Adrenal gland (tissue), 12 donors: ENCODE measurements around the gene KRTAP1-3. TPM values are rescaled to one million over a fixed set of nuclear protein-coding genes. Genes with fewer than 3 reads are reported as not detected.

Source experiments
- DNase-seq, 7 donors: peaks; one replicate each; pipeline ENCODE4 v3.0.0-alpha.2; 2019 to 2020
- H3K27ac ChIP-seq, 5 donors: fragments of 200-600 bp; sonication (generic) in 4 of 5; 1 replicate in 3 of 5; 2 replicates in 2 of 5; pipeline versions ENCODE4 v1.5.1 to v1.8.0; 2016 to 2020; ENCODE audit warnings: mild to moderate bottlenecking in 1 of 5
- H3K27me3 ChIP-seq: fragments of 200-600 bp; 2 replicates; pipeline ENCODE4 v1.8.0; 2021
- H3K36me3 ChIP-seq, 2 donors: fragments of 200-600 bp; replicated peaks in 1 of 2; 1 replicate in 1 of 2; 2 replicates in 1 of 2; pipeline versions ENCODE4 v1.5.1 to v1.8.0; 2018 to 2022
- H3K4me1 ChIP-seq, 2 donors: fragments of 200-600 bp; replicated peaks in 1 of 2; 1 replicate in 1 of 2; 2 replicates in 1 of 2; pipeline versions ENCODE4 v1.5.1 to v1.8.0; 2018 to 2021
- H3K4me3 ChIP-seq, 4 donors: fragments of 200-600 bp; sonication (generic) in 3 of 4; one replicate each; pipeline ENCODE4 v1.5.1; 2016 to 2018
- H3K9me3 ChIP-seq, 3 donors: fragments of 200-600 bp; sonication (generic) in 1 of 3; replicated peaks in 1 of 3; 1 replicate in 2 of 3; 2 replicates in 1 of 3; pipeline versions ENCODE4 v1.5.1 to v1.8.0; 2016 to 2021
- POLR2A ChIP-seq, 2 donors: fragments of 450-650 bp; IDR thresholded peaks; one replicate each; pipeline ENCODE4 v1.6.1; 2017; ENCODE audit warnings: antibody characterized with exemption in 2 of 2, mild to moderate bottlenecking in 2 of 2, moderate library complexity in 1 of 2
- WGBS, 4 donors: extraction: QIAGEN DNeasy Blood & Tissue Kit in 2 of 4; methylation state at CpG; one replicate each; pipeline versions ENCODE4 v1.1.5 to v1.1.7; 2013 to 2017; 5-methylcytosine and 5-hydroxymethylcytosine counted together
- intact Hi-C, 2 donors: fragments of 100-400 bp; cut with DNase I; formaldehyde crosslinking; loops; one replicate each; pipeline versions ENCODE4 v1.14.1 to v1.15.0; 2022 to 2023
- polyA plus RNA-seq, 3 donors: library from polyadenylated mRNA; stranded (reverse); fragments of 200-250 nt in 2 of 3; fragments of 350-450 nt in 1 of 3; fragmentation: Illumina TruSeq in 1 of 3; extraction: RNeasy Lipid Tissue Mini Kit (QIAGEN cat#74804) in 1 of 3; gene quantifications; one replicate each; pipeline ENCODE4 v1.2.3, GENCODE V29; 2013 to 2014
- small RNA-seq, 2 donors: library from RNA; depleted of rRNA; stranded (forward); fragments of <200 nt; gene quantifications; one replicate each; pipeline ENCODE3, GENCODE V24; 2016
- total RNA-seq, 9 donors: library from RNA; depleted of rRNA in 4 of 9; stranded (reverse); fragments of >200 nt in 4 of 9; fragments of 120-200 nt in 1 of 9; fragmentation: NEBNext Ultra II Directional in 1 of 9; extraction: Animal tissue kit (Norgen Biotek cat#: 25700) in 1 of 9; gene quantifications; one replicate each; pipeline versions ENCODE4 v1.1.0 to v1.2.4, GENCODE V29; 2013 to 2023
- TF ChIP-seq, protein P1 (sequence below), 6 experiments: fragments of 450-650 bp in 4 of 6; fragments of 200-600 bp in 2 of 6; sonication (generic) in 1 of 6; IDR thresholded peaks; 1 replicate in 5 of 6; 2 replicates in 1 of 6; pipeline versions ENCODE4 v1.5.1 to v1.8.0; 2016 to 2021; ENCODE audit warnings: antibody characterized with exemption in 6 of 6, mild to moderate bottlenecking in 2 of 6, moderate library complexity in 1 of 6
- donor health status: healthy with polysubstance abuse.
- donor health status: Bipolar disorder and iron deficiency.
- donor health status: DM: yes; HTN: yes; CAD: no.
- donor health status: DM: no; HTN: no; CAD: no.
- donor health status: DM: no; HTN: no; CAD: no.
- donor health status: DM: yes; HTN: yes; CAD: no.

The KRTAP1-3 gene
- total and polyA plus RNA-seq, 12 donors = not detected

DNA sequence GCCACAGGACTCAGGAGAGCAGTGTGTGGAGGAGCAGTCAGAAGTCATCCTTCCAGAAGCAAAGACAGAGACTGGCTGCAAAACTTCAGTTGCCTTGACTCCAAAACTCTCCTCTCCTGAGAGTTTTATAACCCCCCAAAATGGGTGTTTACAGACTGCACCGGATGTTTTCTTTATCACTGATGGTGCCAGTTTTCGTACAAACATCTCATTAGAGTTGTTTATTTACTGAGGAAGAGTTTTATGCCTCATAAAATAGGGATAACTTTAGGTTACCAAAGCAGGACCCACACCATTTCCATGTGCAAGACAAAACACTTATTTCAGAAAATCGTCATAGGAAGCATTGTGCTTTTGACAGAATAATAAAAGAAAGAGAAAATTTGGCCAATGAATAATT, 50.4 kb downstream of the KRTAP1-3 start, which contains the start of gene KRT40:
Gene KRT40 (minus strand): TSS at position 101 of the 400 bp plus-strand sequence. CDS start 53 bp downstream, at position 48.
- Histone ChIP-seq H3K27ac (no peak within 1 kb of the TSS), H3K9me3 (no peaks in the 10 kb centered on the region), H3K27me3 (no peaks in the 10 kb centered on the region), H3K4me3 (no peak within 1 kb of the TSS), H3K36me3 (no peaks in the 10 kb centered on the region), H3K4me1 (no peaks in the 10 kb centered on the region)
- TF ChIP-seq, protein P1, sequence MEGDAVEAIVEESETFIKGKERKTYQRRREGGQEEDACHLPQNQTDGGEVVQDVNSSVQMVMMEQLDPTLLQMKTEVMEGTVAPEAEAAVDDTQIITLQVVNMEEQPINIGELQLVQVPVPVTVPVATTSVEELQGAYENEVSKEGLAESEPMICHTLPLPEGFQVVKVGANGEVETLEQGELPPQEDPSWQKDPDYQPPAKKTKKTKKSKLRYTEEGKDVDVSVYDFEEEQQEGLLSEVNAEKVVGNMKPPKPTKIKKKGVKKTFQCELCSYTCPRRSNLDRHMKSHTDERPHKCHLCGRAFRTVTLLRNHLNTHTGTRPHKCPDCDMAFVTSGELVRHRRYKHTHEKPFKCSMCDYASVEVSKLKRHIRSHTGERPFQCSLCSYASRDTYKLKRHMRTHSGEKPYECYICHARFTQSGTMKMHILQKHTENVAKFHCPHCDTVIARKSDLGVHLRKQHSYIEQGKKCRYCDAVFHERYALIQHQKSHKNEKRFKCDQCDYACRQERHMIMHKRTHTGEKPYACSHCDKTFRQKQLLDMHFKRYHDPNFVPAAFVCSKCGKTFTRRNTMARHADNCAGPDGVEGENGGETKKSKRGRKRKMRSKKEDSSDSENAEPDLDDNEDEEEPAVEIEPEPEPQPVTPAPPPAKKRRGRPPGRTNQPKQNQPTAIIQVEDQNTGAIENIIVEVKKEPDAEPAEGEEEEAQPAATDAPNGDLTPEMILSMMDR (IDR thresholded peaks at IDR 0.05) = no peak
- TF ChIP-seq POLR2A (IDR thresholded peaks at IDR 0.05) = no peak
- WGBS, 4 donors = 46 to 77% (median 55%) methylated on average over 3 of the region's 3 CpGs
- intact Hi-C loops = no loop called here
- no peak for DNase-seq

Small RNA genes within 50 kb of the gene (small RNA-seq; reads per million reads assigned to genes)
- 0 reads per million in 2 donors for gene KRTAP3-4P

Other genes starting within 250 kb of the KRTAP1-3 start
Only the 30 nearest of the 37 such genes appear.
- not detected for gene KRT12, start 167.7 kb downstream of the KRTAP1-3 start, total RNA-seq
- not detected for gene KRT12, start 167.7 kb downstream of the KRTAP1-3 start, polyA plus RNA-seq
- gene KRT20, start 149.6 kb downstream of the KRTAP1-3 start, total RNA-seq = under 1 TPM in 2 of 9 donors, not detected in 7; 0.23 to 0.50 TPM
- gene KRT20, start 149.6 kb downstream of the KRTAP1-3 start, polyA plus RNA-seq = under 1 TPM in 2 of 3 donors, not detected in 1; 0.27 to 0.64 TPM
- gene KRT23, start 97.2 kb downstream of the KRTAP1-3 start, total RNA-seq = not detected
- gene KRT23, start 97.2 kb downstream of the KRTAP1-3 start, polyA plus RNA-seq = under 1 TPM in 1 of 3 donors, not detected in 2; 0.03 TPM
- not detected for gene KRT39, start 67.9 kb downstream of the KRTAP1-3 start, total RNA-seq
- gene KRT39, start 67.9 kb downstream of the KRTAP1-3 start, polyA plus RNA-seq = under 1 TPM in 1 of 3 donors, not detected in 2; 0.17 TPM
- gene KRT40, start 50.5 kb downstream of the KRTAP1-3 start, total RNA-seq = not detected
- not detected for gene KRT40, start 50.5 kb downstream of the KRTAP1-3 start, polyA plus RNA-seq
- gene KRTAP3-3, start 40.7 kb downstream of the KRTAP1-3 start, total RNA-seq = not detected
- gene KRTAP3-3, start 40.7 kb downstream of the KRTAP1-3 start, polyA plus RNA-seq = not detected
- gene KRTAP3-2, start 35.0 kb downstream of the KRTAP1-3 start, total RNA-seq = not detected
- gene KRTAP3-2, start 35.0 kb downstream of the KRTAP1-3 start, polyA plus RNA-seq = not detected
- not detected for gene KRTAP3-1, start 25.7 kb downstream of the KRTAP1-3 start, total RNA-seq
- gene KRTAP3-1, start 25.7 kb downstream of the KRTAP1-3 start, polyA plus RNA-seq = not detected
- gene KRTAP1-5, start 7.7 kb downstream of the KRTAP1-3 start, total RNA-seq = not detected
- gene KRTAP1-5, start 7.7 kb downstream of the KRTAP1-3 start, polyA plus RNA-seq = not detected
- gene KRTAP1-4, start 4.7 kb downstream of the KRTAP1-3 start, total RNA-seq = not detected
- gene KRTAP1-4, start 4.7 kb downstream of the KRTAP1-3 start, polyA plus RNA-seq = not detected
- not detected for gene KRTAP1-1, start 6.6 kb upstream of the KRTAP1-3 start, total RNA-seq
- not detected for gene KRTAP1-1, start 6.6 kb upstream of the KRTAP1-3 start, polyA plus RNA-seq
- not detected for gene KRTAP2-1, start 12.4 kb upstream of the KRTAP1-3 start, total RNA-seq
- not detected for gene KRTAP2-1, start 12.4 kb upstream of the KRTAP1-3 start, polyA plus RNA-seq
- gene KRTAP2-2, start 20.4 kb upstream of the KRTAP1-3 start, total RNA-seq = not detected
- gene KRTAP2-2, start 20.4 kb upstream of the KRTAP1-3 start, polyA plus RNA-seq = not detected
- gene KRTAP2-3, start 25.2 kb upstream of the KRTAP1-3 start, total RNA-seq = not detected
- gene KRTAP2-3, start 25.2 kb upstream of the KRTAP1-3 start, polyA plus RNA-seq = not detected
- gene KRTAP2-4, start 31.0 kb upstream of the KRTAP1-3 start, total RNA-seq = not detected
- not detected for gene KRTAP2-4, start 31.0 kb upstream of the KRTAP1-3 start, polyA plus RNA-seq
- not detected for gene KRTAP4-7, start 49.3 kb upstream of the KRTAP1-3 start, total RNA-seq
- not detected for gene KRTAP4-7, start 49.3 kb upstream of the KRTAP1-3 start, polyA plus RNA-seq
- gene KRTAP4-8, start 63.3 kb upstream of the KRTAP1-3 start, total RNA-seq = not detected
- not detected for gene KRTAP4-8, start 63.3 kb upstream of the KRTAP1-3 start, polyA plus RNA-seq
- gene KRTAP4-16, start 67.3 kb upstream of the KRTAP1-3 start, total RNA-seq = not detected
- not detected for gene KRTAP4-16, start 67.3 kb upstream of the KRTAP1-3 start, polyA plus RNA-seq
- gene KRTAP4-9, start 70.5 kb upstream of the KRTAP1-3 start, total RNA-seq = not detected
- gene KRTAP4-9, start 70.5 kb upstream of the KRTAP1-3 start, polyA plus RNA-seq = not detected
- gene KRTAP4-11, start 83.5 kb upstream of the KRTAP1-3 start, total RNA-seq = not detected
- not detected for gene KRTAP4-11, start 83.5 kb upstream of the KRTAP1-3 start, polyA plus RNA-seq
- gene KRTAP4-12, start 89.3 kb upstream of the KRTAP1-3 start, total RNA-seq = not detected
- not detected for gene KRTAP4-12, start 89.3 kb upstream of the KRTAP1-3 start, polyA plus RNA-seq
- gene KRTAP4-6, start 105.7 kb upstream of the KRTAP1-3 start, total RNA-seq = not detected
- not detected for gene KRTAP4-6, start 105.7 kb upstream of the KRTAP1-3 start, polyA plus RNA-seq
- not detected for gene KRTAP4-5, start 115.0 kb upstream of the KRTAP1-3 start, total RNA-seq
- gene KRTAP4-5, start 115.0 kb upstream of the KRTAP1-3 start, polyA plus RNA-seq = not detected
- gene KRTAP4-4, start 125.9 kb upstream of the KRTAP1-3 start, total RNA-seq = not detected
- gene KRTAP4-4, start 125.9 kb upstream of the KRTAP1-3 start, polyA plus RNA-seq = not detected
- gene KRTAP4-3, start 133.3 kb upstream of the KRTAP1-3 start, total RNA-seq = not detected
- not detected for gene KRTAP4-3, start 133.3 kb upstream of the KRTAP1-3 start, polyA plus RNA-seq
- gene KRTAP4-2, start 143.3 kb upstream of the KRTAP1-3 start, total RNA-seq = not detected
- gene KRTAP4-2, start 143.3 kb upstream of the KRTAP1-3 start, polyA plus RNA-seq = not detected
- not detected for gene KRTAP4-1, start 150.0 kb upstream of the KRTAP1-3 start, total RNA-seq
- gene KRTAP4-1, start 150.0 kb upstream of the KRTAP1-3 start, polyA plus RNA-seq = not detected
- gene KRTAP9-1, start 155.0 kb upstream of the KRTAP1-3 start, total RNA-seq = not detected
- gene KRTAP9-1, start 155.0 kb upstream of the KRTAP1-3 start, polyA plus RNA-seq = not detected
- gene KRTAP9-2, start 191.8 kb upstream of the KRTAP1-3 start, total RNA-seq = not detected
- gene KRTAP9-2, start 191.8 kb upstream of the KRTAP1-3 start, polyA plus RNA-seq = not detected
- not detected for gene KRTAP9-3, start 197.6 kb upstream of the KRTAP1-3 start, total RNA-seq
- gene KRTAP9-3, start 197.6 kb upstream of the KRTAP1-3 start, polyA plus RNA-seq = not detected